OCI-LY1 (cell line): ENCODE measurements around the gene TPO.

ENCODE experiments used
- EZH2 ChIP-seq: fragments of 200-600 bp; sonication (generic), shearing (Covaris generic); IDR thresholded peaks from 2 replicates; pipeline ENCODE4 v1.8.0; 2017; ENCODE audit warnings: borderline replicate concordance, mixed run types, mild to moderate bottlenecking, antibody characterized with exemption, low read length, moderate library complexity, mixed read lengths
- TF ChIP-seq, protein P1 (sequence below): fragments of 200-600 bp; sonication (generic), shearing (Covaris generic); IDR thresholded peaks from 2 replicates; pipeline ENCODE4 v1.5.1; 2017; ENCODE audit warnings: mild to moderate bottlenecking, antibody characterized with exemption, low read length, moderate library complexity, mixed read lengths

DNA sequence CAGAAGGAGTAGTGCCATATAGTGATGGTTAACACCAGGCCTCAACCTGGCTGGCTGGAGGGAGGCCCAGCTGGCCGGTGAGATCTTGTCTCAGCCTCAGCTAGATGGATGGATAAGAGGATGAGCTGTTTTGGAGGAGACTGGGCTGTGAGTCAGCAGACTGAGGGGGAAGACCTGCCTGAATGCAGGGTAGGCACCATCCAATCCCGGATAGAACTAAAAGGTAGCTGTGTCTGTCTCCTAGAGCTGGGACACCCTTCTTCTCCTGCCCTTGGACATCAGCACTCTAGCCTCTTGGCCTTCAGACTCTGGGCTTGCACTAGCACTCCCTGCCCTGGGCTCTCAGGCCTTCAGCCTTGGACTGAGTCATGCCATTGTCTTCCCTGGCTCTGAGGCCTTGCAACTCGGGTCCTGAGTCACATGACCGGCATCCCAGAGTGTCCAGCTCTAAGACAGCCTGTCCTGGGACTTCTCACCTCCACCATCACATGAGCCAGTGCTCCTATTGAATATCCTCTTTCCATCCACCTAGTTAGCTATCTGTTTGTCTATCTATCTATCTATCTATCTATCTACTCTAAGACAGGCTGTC is 131.3 kb downstream of the TPO start:
- TF ChIP-seq, protein P1, sequence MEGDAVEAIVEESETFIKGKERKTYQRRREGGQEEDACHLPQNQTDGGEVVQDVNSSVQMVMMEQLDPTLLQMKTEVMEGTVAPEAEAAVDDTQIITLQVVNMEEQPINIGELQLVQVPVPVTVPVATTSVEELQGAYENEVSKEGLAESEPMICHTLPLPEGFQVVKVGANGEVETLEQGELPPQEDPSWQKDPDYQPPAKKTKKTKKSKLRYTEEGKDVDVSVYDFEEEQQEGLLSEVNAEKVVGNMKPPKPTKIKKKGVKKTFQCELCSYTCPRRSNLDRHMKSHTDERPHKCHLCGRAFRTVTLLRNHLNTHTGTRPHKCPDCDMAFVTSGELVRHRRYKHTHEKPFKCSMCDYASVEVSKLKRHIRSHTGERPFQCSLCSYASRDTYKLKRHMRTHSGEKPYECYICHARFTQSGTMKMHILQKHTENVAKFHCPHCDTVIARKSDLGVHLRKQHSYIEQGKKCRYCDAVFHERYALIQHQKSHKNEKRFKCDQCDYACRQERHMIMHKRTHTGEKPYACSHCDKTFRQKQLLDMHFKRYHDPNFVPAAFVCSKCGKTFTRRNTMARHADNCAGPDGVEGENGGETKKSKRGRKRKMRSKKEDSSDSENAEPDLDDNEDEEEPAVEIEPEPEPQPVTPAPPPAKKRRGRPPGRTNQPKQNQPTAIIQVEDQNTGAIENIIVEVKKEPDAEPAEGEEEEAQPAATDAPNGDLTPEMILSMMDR, result no peak
- no peak for TF ChIP-seq EZH2
